K562 (cell line): ENCODE data around the gene ARHGEF12. TPM values are rescaled to one million over a fixed set of nuclear protein-coding genes. Genes with fewer than 3 reads are reported as not detected.

Experiments
- ATAC-seq: fragments of 200-7000 bp; cut with Tn5 transposase; 3 replicates; pipeline ENCODE4 v1.9.1; 2020; ENCODE audit warnings: moderate library complexity
- BruUV-seq: library from RNA; stranded (reverse); fragments of 400-500 nt; replicated peaks from 2 replicates; lab custom pipeline; 2021; lab: Mats Ljungman, UMichigan
- CTCF ChIA-PET: fragments of 300-600 bp; formaldehyde crosslinking; extraction: SDS; loops from one replicate; lab custom pipeline; 2021; ENCODE audit warnings: low intra/inter-chr PET ratio; lab: Yijun Ruan, JAX
- POLR2A ChIA-PET: fragments of 300-600, 350-650 bp; sonication (Branson Sonifier 250); formaldehyde crosslinking; extraction: SDS; loops from one replicate; lab custom pipeline; 2021; ENCODE audit warnings: antibody characterized with exemption, inconsistent platforms; lab: Yijun Ruan, JAX
- DNase-seq, 4 experiments: peaks; one replicate each; pipeline versions ENCODE4 v3.0.0 to v3.0.0-alpha.2; 2011 to 2018; ENCODE audit warnings: low spot score in 3 of 4, mixed read lengths in 3 of 4; ENCODE audit errors: extremely low read depth in 1 of 4
- FAIRE-seq: peaks from 2 replicates; lab custom pipeline; 2011; peaks lifted over from hg19 to GRCh38; lab: Jason Lieb, UNC
- H2AFZ ChIP-seq: 2 replicates; pipeline ENCODE4 v1.6.0; 2011; ENCODE audit warnings: low read depth, low read length, control low read depth, inconsistent platforms
- H3K27ac ChIP-seq: fragments of 200-600 bp; 3 replicates; pipeline ENCODE4 v1.8.0; 2011; ENCODE audit warnings: low read depth, mild to moderate bottlenecking, control low read depth, inconsistent platforms, low read length, moderate library complexity, mixed read lengths; ENCODE audit errors: extremely low read depth
- H3K27me3 ChIP-seq, 2 experiments: fragments of 300-600 bp in 1 of 2; 2 replicates in 1 of 2; 3 replicates in 1 of 2; pipeline versions ENCODE4 v1.6.0 to v1.8.0; 2011; ENCODE audit warnings: inconsistent platforms in 2 of 2, low read length in 2 of 2, mild to moderate bottlenecking in 1 of 2, mixed read lengths in 1 of 2, moderate library complexity in 1 of 2; ENCODE audit not compliant: control insufficient read depth in 2 of 2, insufficient read depth in 2 of 2
- H3K36me3 ChIP-seq: fragments of 300-600 bp; 3 replicates; pipeline ENCODE4 v1.8.0; 2011; ENCODE audit warnings: mild to moderate bottlenecking, low read length, inconsistent platforms; ENCODE audit not compliant: control insufficient read depth, insufficient read depth
- H3K4me1 ChIP-seq, 2 experiments: fragments of 200-600 bp in 1 of 2; replicated peaks in 1 of 2; 2 replicates in 1 of 2; 3 replicates in 1 of 2; pipeline versions ENCODE4 v1.5.1 to v1.8.0; 2011; ENCODE audit warnings: inconsistent platforms in 2 of 2, low read length in 2 of 2, mild to moderate bottlenecking in 1 of 2, mixed read lengths in 1 of 2, moderate library complexity in 1 of 2; ENCODE audit not compliant: control insufficient read depth in 2 of 2, insufficient read depth in 2 of 2
- H3K4me2 ChIP-seq: 2 replicates; pipeline ENCODE4 v1.6.1; 2011; ENCODE audit warnings: low read length, control low read depth, inconsistent platforms, mixed read lengths; ENCODE audit not compliant: insufficient read depth
- H3K4me3 ChIP-seq: fragments of 200-600 bp; sonication (generic), shearing (Covaris generic); 2 replicates; pipeline ENCODE4 v1.5.1; 2016; ENCODE audit warnings: control low read depth, inconsistent platforms
- H3K79me2 ChIP-seq: fragments of 200-600 bp; 3 replicates; pipeline ENCODE4 v1.8.0; 2011; ENCODE audit warnings: low read length, inconsistent platforms; ENCODE audit not compliant: control insufficient read depth, insufficient read depth
- H3K9ac ChIP-seq, 2 experiments: 2 replicates each; pipeline versions ENCODE4 v1.6.0 to v1.6.1; 2011; ENCODE audit warnings: low read depth in 2 of 2, low read length in 2 of 2, control low read depth in 1 of 2, inconsistent platforms in 1 of 2, mild to moderate bottlenecking in 1 of 2, mixed read lengths in 1 of 2; ENCODE audit not compliant: insufficient read depth in 1 of 2
- H3K9me1 ChIP-seq: one replicate; pipeline ENCODE4 v1.6.0; 2011; ENCODE audit warnings: inconsistent platforms, mild to moderate bottlenecking, low read length, moderate library complexity; ENCODE audit not compliant: control insufficient read depth, insufficient read depth
- H3K9me3 ChIP-seq: replicated peaks from 2 replicates; pipeline ENCODE4 v1.5.1; 2011; ENCODE audit warnings: low read depth, low read length, inconsistent platforms; ENCODE audit not compliant: control insufficient read depth, insufficient read depth
- H4K20me1 ChIP-seq: replicated peaks from 2 replicates; pipeline ENCODE4 v1.6.1; 2011; ENCODE audit warnings: low read length, inconsistent platforms, mixed read lengths; ENCODE audit not compliant: control insufficient read depth, insufficient read depth
- HCFC1 ChIP-seq: IDR thresholded peaks from 2 replicates; pipeline ENCODE4 v1.6.1; 2012; ENCODE audit warnings: low read depth, low read length, improper control_type of control experiment
- KDM5B ChIP-seq: fragments of 200-600 bp; sonication (generic); IDR thresholded peaks from 2 replicates; pipeline ENCODE4 v1.6.1; 2012; ENCODE audit warnings: low read depth, mild to moderate bottlenecking, moderate library complexity, low read length, control low read depth, inconsistent platforms; ENCODE audit not compliant: insufficient replicate concordance
- RNF219 ChIP-seq: fragments of 250-450 bp; sonication (Bioruptor Pico); IDR thresholded peaks from 2 replicates; pipeline ENCODE4 v1.5.0; 2022; ENCODE audit warnings: mild to moderate bottlenecking
- ZBTB11 ChIP-seq, 3 experiments: fragments of 200-800 bp in 1 of 3; fragments of 250-450 bp in 1 of 3; fragments of 450-650 bp in 1 of 3; sonication (Bioruptor Pico) in 1 of 3; sonication (Bioruptor generic) in 1 of 3; formaldehyde crosslinking in 1 of 3; IDR thresholded peaks; 2 replicates each; pipeline versions ENCODE4 v1.6.1 to v1.8.0; 2016 to 2022; ENCODE audit warnings: mild to moderate bottlenecking in 2 of 3, missing genetic modification characterization in 2 of 3, missing compliant biosample characterization in 1 of 3, moderate library complexity in 1 of 3
- ZBTB34 ChIP-seq: fragments of 250-450 bp; sonication (Bioruptor Pico); IDR thresholded peaks from 2 replicates; pipeline ENCODE4 v1.8.0; 2021; ENCODE audit warnings: mild to moderate bottlenecking, moderate library complexity
- ZNF655 ChIP-seq: fragments of 250-450 bp; sonication (Bioruptor Pico); IDR thresholded peaks from 2 replicates; pipeline ENCODE4 v1.5.0; 2021
- WGBS: fragments of 100-300 bp; shearing (Covaris generic); methylation state at CpG from one replicate; pipeline ENCODE4 v1.1.6; 2016; ENCODE audit warnings: low coverage, mixed read lengths; ENCODE audit not compliant: insufficient coverage; ENCODE audit errors: missing lambda C conversion rate; 5-methylcytosine and 5-hydroxymethylcytosine counted together
- in situ Hi-C: fragments of 300-500 bp; cut with MboI; formaldehyde crosslinking; loops from 4 replicates; pipeline ENCODE4 v1.15.0; 2018; ENCODE audit warnings: inconsistent platforms, mixed read lengths
- intact Hi-C: fragments of 100-400 bp; cut with micrococcal nuclease; formaldehyde crosslinking; loops from 2 replicates; pipeline ENCODE4 v1.14.2; 2022
- polyA plus RNA-seq, 8 experiments: library from polyadenylated mRNA; depleted of rRNA in 4 of 8; stranded (reverse) in 5 of 8; unstranded in 3 of 8; fragments of >200 nt; fragmentation: Nextera tagmentation in 2 of 8; fragmentation: Illumina TruSeq in 1 of 8; extraction: Ambion mirVana in 2 of 8; extraction: Trizol in 1 of 8; gene quantifications; 2 replicates each; pipeline versions ENCODE4 v1.2.1 to v1.2.3, GENCODE V29; 2011 to 2014; ENCODE audit warnings: inconsistent platforms in 1 of 8, missing spikeins in 1 of 8
- total RNA-seq, 7 experiments: library from RNA; depleted of rRNA in 6 of 7; stranded (reverse); fragments of >200 nt in 6 of 7; fragmentation: Illumina TruSeq in 2 of 7; extraction: Trizol in 2 of 7; gene quantifications; 2 replicates each; pipeline versions ENCODE4 v1.2.1 to v1.2.3, GENCODE V29; 2011 to 2021; ENCODE audit warnings: low replicate concordance in 1 of 7

Gene ARHGEF12
- total and polyA plus RNA-seq, 9 of the 15 experiments (the other 6 are each of a cell fraction or from before 2014, with no cell fraction given), result 3.5 to 51.7 (median 29.5) TPM

GRCh38 chr11:120462825-120463224 is 126.6 kb downstream of the ARHGEF12 start:
- ATAC-seq (no peak), DNase-seq (no peak), FAIRE-seq (no peak)
- Histone ChIP-seq H3K79me2 (no peaks in the 10 kb centered on the region), H2AFZ (no peak overlapping the region), H4K20me1 (no peaks in the 10 kb centered on the region), H3K36me3 (peaks cover 79% of the 10 kb centered on the region), H3K9me3 (no peaks in the 10 kb centered on the region), H3K4me3 (no peak overlapping the region), H3K9me1 (no peaks in the 10 kb centered on the region), H3K27ac (no peak overlapping the region), H3K27me3 (no peaks in the 10 kb centered on the region), H3K4me2 (no peak overlapping the region), H3K9ac (no peak overlapping the region), H3K4me1 (no peaks in the 10 kb centered on the region)
- WGBS, result 89% methylated on average over 2 of the region's 2 CpGs
- BruUV-seq, result no TSS peak
- POLR2A ChIA-PET, result interaction anchor here (1.5 kb wide), 1 partner anchor 8 kb away, joined by 3 read pairs; no protein-coding TSS in a partner anchor
- intact Hi-C loops, result no loop called here
- in situ Hi-C loops, result no loop called here
- CTCF ChIA-PET, result no interaction called here
- TF ChIP-seq ZNF655 (CRISPR knock-in tag), result no peak
- no peak for TF ChIP-seq RNF219
- no peak for TF ChIP-seq KDM5B
- TF ChIP-seq HCFC1, result no peak
- TF ChIP-seq ZBTB34 (CRISPR knock-in tag), result no peak
- TF ChIP-seq ZBTB11 (CRISPR knock-in tag; IDR thresholded peaks at IDR 0.05), result no peak
